ENCODE data around the gene CORT. TPM values are rescaled to one million over a fixed set of nuclear protein-coding genes. Genes with fewer than 3 reads are reported as not detected.

CORT gene
- total RNA-seq, 1 experiment from 2014 or later = not detected

DNA sequence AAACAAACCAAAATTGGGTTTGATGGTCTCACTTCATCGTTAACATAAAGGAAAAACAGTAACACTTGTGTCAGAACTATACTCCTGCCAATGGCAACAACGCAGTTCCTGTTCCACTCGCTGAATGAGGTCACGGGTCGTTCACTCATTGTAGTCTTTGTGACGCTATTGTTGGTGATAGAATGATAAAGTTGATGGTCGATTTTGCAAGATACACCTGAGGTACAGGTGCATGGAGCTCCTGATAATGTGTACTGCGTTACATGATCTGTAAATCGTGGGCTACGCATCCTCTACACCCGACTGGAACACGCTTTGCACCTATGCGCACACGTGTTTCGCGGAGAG lies 20.0 kb upstream of the CORT start:
- Mint-ChIP-seq H3K4me1 (ENCODE audit: low read depth, unreplicated experiment) (no peaks in the 10 kb centered on the region), H3K36me3 (ENCODE audit: insufficient read depth, unreplicated experiment) (peaks cover 17% of the 10 kb centered on the region), H3K27me3 (ENCODE audit: unreplicated experiment) (no peaks in the 10 kb centered on the region), H3K27ac (ENCODE audit: unreplicated experiment) (peak overlapping the region; percentile 75), H3K9me3 (ENCODE audit: low read depth, unreplicated experiment) (no peaks in the 10 kb centered on the region), H3K4me3 (ENCODE audit: low read depth, unreplicated experiment) (peak overlapping the region; percentile 94)
- intact Hi-C loops (cut with micrococcal nuclease; ENCODE audit: unreplicated experiment) = loop anchor here (2.0 kb wide), 1 partner anchor 65 kb away; no protein-coding TSS in a partner anchor
- TF ChIP-seq, protein P1, sequence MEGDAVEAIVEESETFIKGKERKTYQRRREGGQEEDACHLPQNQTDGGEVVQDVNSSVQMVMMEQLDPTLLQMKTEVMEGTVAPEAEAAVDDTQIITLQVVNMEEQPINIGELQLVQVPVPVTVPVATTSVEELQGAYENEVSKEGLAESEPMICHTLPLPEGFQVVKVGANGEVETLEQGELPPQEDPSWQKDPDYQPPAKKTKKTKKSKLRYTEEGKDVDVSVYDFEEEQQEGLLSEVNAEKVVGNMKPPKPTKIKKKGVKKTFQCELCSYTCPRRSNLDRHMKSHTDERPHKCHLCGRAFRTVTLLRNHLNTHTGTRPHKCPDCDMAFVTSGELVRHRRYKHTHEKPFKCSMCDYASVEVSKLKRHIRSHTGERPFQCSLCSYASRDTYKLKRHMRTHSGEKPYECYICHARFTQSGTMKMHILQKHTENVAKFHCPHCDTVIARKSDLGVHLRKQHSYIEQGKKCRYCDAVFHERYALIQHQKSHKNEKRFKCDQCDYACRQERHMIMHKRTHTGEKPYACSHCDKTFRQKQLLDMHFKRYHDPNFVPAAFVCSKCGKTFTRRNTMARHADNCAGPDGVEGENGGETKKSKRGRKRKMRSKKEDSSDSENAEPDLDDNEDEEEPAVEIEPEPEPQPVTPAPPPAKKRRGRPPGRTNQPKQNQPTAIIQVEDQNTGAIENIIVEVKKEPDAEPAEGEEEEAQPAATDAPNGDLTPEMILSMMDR (IDR thresholded peaks at IDR 0.05; ENCODE audit: unreplicated experiment) = no peak
- no peak for DNase-seq
- no TSS peak for BruUV-seq (replicated peaks)
- CTCF ChIA-PET = interaction anchor here (0.5 to 0.7 kb wide), 3 partner anchors 43 to 641 kb away, joined by 3 to 6 read pairs (median 3); no protein-coding TSS in a partner anchor

DNA sequence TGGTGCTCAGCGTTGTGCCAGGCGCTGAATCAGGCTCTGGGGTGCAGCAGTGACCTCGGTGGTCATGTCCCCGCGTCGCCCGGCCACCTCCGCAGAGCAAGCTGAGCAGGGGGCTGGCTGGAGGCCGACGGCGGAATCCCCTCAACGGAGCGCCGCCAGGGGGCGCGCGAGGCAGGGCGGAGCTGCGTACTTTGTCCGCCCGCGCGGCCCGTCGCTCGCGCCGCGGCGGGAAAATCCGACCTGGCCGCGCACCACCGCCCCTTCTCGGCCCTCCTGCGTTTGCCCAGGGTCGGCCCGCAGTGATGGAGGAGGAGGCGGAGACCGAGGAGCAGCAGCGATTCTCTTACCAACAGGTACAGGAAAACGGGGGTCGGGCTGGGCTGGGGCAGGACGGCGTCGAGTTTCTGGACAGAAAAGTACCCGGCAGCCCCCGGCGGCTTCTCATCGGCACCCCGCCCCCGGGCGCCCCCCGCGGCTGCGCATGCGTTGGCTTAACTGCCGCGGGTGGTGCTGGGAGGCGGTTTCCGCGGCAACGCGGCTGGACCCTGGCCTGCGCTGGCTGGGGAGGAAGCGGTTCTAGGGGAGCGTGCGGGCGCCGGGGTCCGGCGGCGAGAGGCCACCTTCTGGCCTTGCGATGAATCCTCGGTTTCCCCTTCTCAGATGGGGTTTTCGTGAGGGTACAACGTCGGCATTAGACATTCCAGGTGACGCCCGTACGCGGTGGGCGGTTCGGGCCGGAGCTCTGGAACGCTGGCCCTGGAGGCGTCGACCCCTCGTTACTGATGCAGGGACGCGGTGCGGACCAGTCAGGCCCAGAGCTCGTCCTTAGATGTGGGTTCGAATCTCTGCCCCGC lies 19.4 kb upstream of the CORT start, which contains the start of gene CENPS:
CENPS (plus strand) TSS at position 218 of the 854 bp plus-strand sequence; CDS start at position 303, 85 bp downstream.
- Mint-ChIP-seq H3K36me3 (ENCODE audit: insufficient read depth, unreplicated experiment) (peaks cover 17% of the 10 kb centered on the region), H3K9me3 (ENCODE audit: low read depth, unreplicated experiment) (no peaks in the 10 kb centered on the region), H3K27me3 (ENCODE audit: unreplicated experiment) (no peaks in the 10 kb centered on the region), H3K4me1 (ENCODE audit: low read depth, unreplicated experiment) (no peaks in the 10 kb centered on the region), H3K4me3 (ENCODE audit: low read depth, unreplicated experiment) (peak within 1 kb of the TSS; percentile 94), H3K27ac (ENCODE audit: unreplicated experiment) (peak within 1 kb of the TSS; percentile 75)
- CTCF ChIA-PET = interaction anchor here (0.5 to 1.5 kb wide), 7 partner anchors 30 to 642 kb away, joined by 3 to 6 read pairs (median 3); no protein-coding TSS in a partner anchor
- peak; percentile 91 for DNase-seq
- intact Hi-C loops (cut with micrococcal nuclease; ENCODE audit: unreplicated experiment) = loop anchor here (2.0 kb wide), 1 partner anchor 64 kb away; no protein-coding TSS in a partner anchor
- TSS peak; percentile 64 for BruUV-seq (replicated peaks)
- TF ChIP-seq, protein P1 (IDR thresholded peaks at IDR 0.05; ENCODE audit: unreplicated experiment) = peak; percentile 86

DNA sequence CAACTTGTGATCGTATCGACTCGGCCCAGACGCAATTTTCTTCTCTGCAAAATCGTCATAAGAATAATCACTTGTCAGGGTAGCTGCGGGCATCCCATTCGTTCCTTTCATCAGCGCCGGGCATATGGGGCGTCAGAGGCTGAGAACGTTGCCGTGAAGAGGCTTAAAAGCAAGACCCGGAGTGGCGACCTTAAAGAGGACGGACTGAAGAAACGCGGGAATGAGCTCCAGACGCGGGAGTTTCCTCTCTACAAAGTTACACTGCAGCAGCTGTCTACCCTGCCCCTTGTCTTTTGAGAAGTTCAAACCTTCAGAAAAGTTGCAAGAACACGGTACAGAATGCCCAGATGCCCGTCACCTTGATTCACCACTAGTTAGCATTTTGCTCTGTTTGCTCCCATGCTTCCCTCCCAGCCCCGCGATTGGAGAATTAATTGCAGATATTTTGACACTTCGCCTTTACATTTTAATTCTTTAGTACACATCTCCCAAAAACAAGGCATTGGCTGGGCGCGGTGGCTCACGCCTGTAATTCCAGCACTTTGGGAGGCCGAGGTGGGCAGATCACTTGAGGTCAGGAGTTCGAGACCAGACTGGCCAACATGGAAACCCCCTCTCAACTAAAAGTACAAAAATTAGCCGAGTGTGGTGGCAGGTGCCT lies 18.6 kb upstream of the CORT start:
- Mint-ChIP-seq H3K27me3 (ENCODE audit: unreplicated experiment) (no peaks in the 10 kb centered on the region), H3K4me1 (ENCODE audit: low read depth, unreplicated experiment) (no peaks in the 10 kb centered on the region)
- intact Hi-C loops (cut with micrococcal nuclease; ENCODE audit: unreplicated experiment) = loop anchor here (2.0 kb wide), 1 partner anchor 64 kb away; no protein-coding TSS in a partner anchor

More for the DNA sequence above, 18.6 kb upstream of the CORT start:
- no peaks in the 10 kb centered on the region for H3K9me3 Mint-ChIP-seq (ENCODE audit: low read depth, unreplicated experiment)
- CTCF ChIA-PET = interaction anchor here (1.5 kb wide), 2 partner anchors 63 to 64 kb away, joined by 3 to 4 read pairs; no protein-coding TSS in a partner anchor
- no peak for DNase-seq
- BruUV-seq (replicated peaks) = TSS peak; percentile 64
- H3K27ac Mint-ChIP-seq (ENCODE audit: unreplicated experiment) = peak overlapping the region; percentile 75
- H3K36me3 Mint-ChIP-seq (ENCODE audit: insufficient read depth, unreplicated experiment) = peaks cover 17% of the 10 kb centered on the region
- TF ChIP-seq, protein P1 (IDR thresholded peaks at IDR 0.05; ENCODE audit: unreplicated experiment) = no peak
- peak overlapping the region; percentile 94 for H3K4me3 Mint-ChIP-seq (ENCODE audit: low read depth, unreplicated experiment)
